Glutamatergic neuron (in vitro differentiated cells): ENCODE results near the gene CDV3. TPM values are rescaled to one million over a fixed set of nuclear protein-coding genes. Genes with fewer than 3 reads are reported as not detected.

Experiments used
- DNase-seq: peaks from one replicate; pipeline ENCODE4 v3.0.0; 2022
- H3K27ac Mint-ChIP-seq: one replicate; pipeline ENCODE4 v1.8.0; 2020; ENCODE audit warnings: mild to moderate bottlenecking, mixed read lengths, inconsistent platforms; ENCODE audit not compliant: unreplicated experiment
- H3K27me3 Mint-ChIP-seq: one replicate; pipeline ENCODE4 v1.8.0; 2020; ENCODE audit warnings: mild to moderate bottlenecking, moderate library complexity, mixed read lengths, inconsistent platforms; ENCODE audit not compliant: unreplicated experiment
- H3K36me3 Mint-ChIP-seq: one replicate; pipeline ENCODE4 v1.8.0; 2020; ENCODE audit warnings: mild to moderate bottlenecking, mixed read lengths, inconsistent platforms; ENCODE audit not compliant: unreplicated experiment
- H3K4me1 Mint-ChIP-seq: one replicate; pipeline ENCODE4 v1.8.0; 2020; ENCODE audit warnings: mild to moderate bottlenecking, low read depth, mixed read lengths, inconsistent platforms; ENCODE audit not compliant: unreplicated experiment
- H3K4me3 Mint-ChIP-seq: one replicate; pipeline ENCODE4 v1.8.0; 2020; ENCODE audit warnings: mild to moderate bottlenecking, mixed read lengths, inconsistent platforms; ENCODE audit not compliant: unreplicated experiment
- H3K9me3 Mint-ChIP-seq: one replicate; pipeline ENCODE4 v1.8.0; 2020; ENCODE audit warnings: mild to moderate bottlenecking, moderate library complexity, mixed read lengths, inconsistent platforms; ENCODE audit not compliant: unreplicated experiment
- total RNA-seq: library from RNA; stranded (reverse); fragmentation: NEBNext Ultra II Directional; extraction: Animal tissue kit (Norgen Biotek cat#: 25700); gene quantifications from one replicate; pipeline ENCODE4 v1.2.1, GENCODE V29; 2021; ENCODE audit not compliant: unreplicated experiment
- TF ChIP-seq, protein P1 (sequence below): fragments of 200-600 bp; sonication (generic); IDR thresholded peaks from one replicate; pipeline ENCODE4 v1.5.0; 2021; ENCODE audit not compliant: partially characterized antibody, unreplicated experiment

Gene CDV3
- total RNA-seq, 1 donor from 2014 or later, result 91.2 TPM

DNA sequence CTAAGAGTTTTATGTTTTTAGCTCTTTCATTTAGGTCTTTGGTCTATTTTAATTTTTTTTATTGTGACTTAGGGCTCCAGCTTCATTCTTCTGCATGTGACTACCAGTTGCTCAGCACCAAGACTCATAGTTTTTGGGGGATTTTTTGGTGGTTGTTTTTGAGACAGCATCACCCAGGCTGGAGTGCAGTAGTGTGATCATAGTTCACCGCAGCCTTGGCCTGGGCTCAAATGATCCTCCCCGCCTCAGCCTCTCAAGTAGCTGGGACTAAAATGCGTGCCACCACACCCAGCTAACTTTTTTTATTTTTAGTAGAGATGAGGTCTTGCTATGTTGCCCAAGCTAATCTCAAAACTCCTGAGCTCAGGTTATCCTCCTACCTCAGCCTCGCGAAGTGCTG, 19.4 kb downstream of the CDV3 start:
- TF ChIP-seq, protein P1, sequence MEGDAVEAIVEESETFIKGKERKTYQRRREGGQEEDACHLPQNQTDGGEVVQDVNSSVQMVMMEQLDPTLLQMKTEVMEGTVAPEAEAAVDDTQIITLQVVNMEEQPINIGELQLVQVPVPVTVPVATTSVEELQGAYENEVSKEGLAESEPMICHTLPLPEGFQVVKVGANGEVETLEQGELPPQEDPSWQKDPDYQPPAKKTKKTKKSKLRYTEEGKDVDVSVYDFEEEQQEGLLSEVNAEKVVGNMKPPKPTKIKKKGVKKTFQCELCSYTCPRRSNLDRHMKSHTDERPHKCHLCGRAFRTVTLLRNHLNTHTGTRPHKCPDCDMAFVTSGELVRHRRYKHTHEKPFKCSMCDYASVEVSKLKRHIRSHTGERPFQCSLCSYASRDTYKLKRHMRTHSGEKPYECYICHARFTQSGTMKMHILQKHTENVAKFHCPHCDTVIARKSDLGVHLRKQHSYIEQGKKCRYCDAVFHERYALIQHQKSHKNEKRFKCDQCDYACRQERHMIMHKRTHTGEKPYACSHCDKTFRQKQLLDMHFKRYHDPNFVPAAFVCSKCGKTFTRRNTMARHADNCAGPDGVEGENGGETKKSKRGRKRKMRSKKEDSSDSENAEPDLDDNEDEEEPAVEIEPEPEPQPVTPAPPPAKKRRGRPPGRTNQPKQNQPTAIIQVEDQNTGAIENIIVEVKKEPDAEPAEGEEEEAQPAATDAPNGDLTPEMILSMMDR, result no peak
- no peaks in the 10 kb centered on the region for H3K9me3 Mint-ChIP-seq
- no peak overlapping the region for H3K4me3 Mint-ChIP-seq
- no peak overlapping the region for H3K27ac Mint-ChIP-seq
- no peaks in the 10 kb centered on the region for H3K4me1 Mint-ChIP-seq
- H3K27me3 Mint-ChIP-seq, result no peaks in the 10 kb centered on the region
- H3K36me3 Mint-ChIP-seq, result no peaks in the 10 kb centered on the region
- no peak for DNase-seq

DNA sequence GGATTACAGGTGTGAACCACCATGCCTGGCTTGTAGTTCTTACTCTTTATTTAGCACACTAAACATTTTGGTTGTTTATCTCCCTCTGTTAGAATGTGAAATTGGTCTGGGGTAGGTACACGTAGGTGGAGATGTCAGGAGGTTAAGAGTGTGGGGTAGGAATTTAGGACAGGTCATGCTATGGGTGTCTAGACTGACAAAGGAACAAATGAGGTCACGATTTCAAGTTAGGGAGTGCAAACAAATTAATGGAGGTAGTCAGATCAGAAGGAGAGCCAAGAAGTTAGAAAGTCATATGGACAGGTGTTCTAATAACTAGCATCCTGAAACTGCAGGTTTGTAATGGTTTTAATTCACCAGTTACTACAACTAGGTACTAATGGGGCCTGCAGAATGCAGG, 19.8 kb downstream of the CDV3 start:
- DNase-seq, result no peak
- TF ChIP-seq, protein P1, result no peak
- no peak overlapping the region for H3K4me3 Mint-ChIP-seq
- no peaks in the 10 kb centered on the region for H3K4me1 Mint-ChIP-seq
- H3K9me3 Mint-ChIP-seq, result no peaks in the 10 kb centered on the region
- H3K36me3 Mint-ChIP-seq, result no peaks in the 10 kb centered on the region
- H3K27me3 Mint-ChIP-seq, result no peaks in the 10 kb centered on the region
- no peak overlapping the region for H3K27ac Mint-ChIP-seq

DNA sequence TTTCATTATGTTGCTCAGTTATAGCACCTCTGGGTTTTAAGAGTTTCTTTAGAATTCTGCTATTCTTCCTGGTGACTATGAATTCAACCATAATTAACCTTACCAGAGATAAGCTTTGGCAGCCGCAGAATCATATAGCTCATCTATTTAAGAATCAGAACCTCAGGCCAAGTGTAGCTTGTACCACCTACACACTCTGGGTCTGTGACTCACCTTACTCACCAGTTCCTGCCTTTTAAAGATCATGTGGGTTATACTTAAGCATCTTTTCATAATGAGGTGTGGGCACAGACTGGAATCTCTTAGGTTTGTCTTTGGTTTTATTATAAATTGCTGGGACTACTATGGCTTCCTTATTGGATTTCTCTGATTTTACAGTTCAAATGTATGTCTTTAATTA, 21.9 kb downstream of the CDV3 start:
- no peaks in the 10 kb centered on the region for H3K9me3 Mint-ChIP-seq
- H3K36me3 Mint-ChIP-seq, result no peaks in the 10 kb centered on the region
- no peak overlapping the region for H3K27ac Mint-ChIP-seq
- DNase-seq, result no peak
- TF ChIP-seq, protein P1, result no peak
- no peak overlapping the region for H3K4me3 Mint-ChIP-seq
- no peaks in the 10 kb centered on the region for H3K4me1 Mint-ChIP-seq
- H3K27me3 Mint-ChIP-seq, result no peaks in the 10 kb centered on the region

DNA sequence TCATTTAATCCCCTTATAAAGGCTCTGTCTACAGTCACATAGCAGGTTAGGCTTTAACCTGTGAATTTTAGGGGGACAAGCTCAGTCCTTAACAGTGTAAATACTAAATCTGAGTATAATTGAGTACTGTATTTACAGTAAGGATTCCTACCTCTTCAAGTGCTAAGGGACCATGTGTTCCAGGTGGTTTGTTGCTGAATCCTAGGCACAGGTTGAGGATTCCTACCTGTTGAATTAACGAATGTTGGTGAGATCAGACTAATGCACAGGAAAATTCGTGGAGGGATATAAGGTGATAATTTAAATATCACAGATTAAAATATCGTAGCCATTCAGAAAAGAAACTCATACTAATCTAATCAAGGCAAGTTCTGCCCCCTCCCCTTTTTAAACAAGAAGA, 24.9 kb downstream of the CDV3 start:
- TF ChIP-seq, protein P1, result no peak
- DNase-seq, result no peak
- H3K4me1 Mint-ChIP-seq, result no peaks in the 10 kb centered on the region
- H3K27me3 Mint-ChIP-seq, result no peaks in the 10 kb centered on the region
- no peaks in the 10 kb centered on the region for H3K9me3 Mint-ChIP-seq
- no peaks in the 10 kb centered on the region for H3K36me3 Mint-ChIP-seq
- no peak overlapping the region for H3K4me3 Mint-ChIP-seq
- no peak overlapping the region for H3K27ac Mint-ChIP-seq

DNA sequence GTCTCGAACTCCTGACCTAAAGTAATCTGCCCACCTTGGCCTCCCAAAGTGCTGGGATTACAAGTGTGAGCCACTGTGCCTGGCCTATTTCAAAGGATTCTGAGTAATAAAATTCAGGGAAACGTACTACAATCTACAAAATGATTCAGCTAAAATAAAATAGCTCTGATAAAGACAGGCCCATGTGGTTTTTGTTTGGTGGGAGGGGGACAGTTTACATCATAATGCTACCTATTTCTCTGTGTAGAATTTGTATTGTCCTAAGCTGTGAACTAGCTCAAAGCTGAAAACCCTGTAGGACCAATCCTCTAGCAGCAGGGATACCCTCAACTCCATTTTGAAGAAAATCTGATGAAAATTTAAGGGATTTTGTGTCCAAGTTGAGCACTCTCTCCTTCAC, 25.8 kb downstream of the CDV3 start:
- TF ChIP-seq, protein P1, result no peak
- H3K27ac Mint-ChIP-seq, result no peak overlapping the region
- no peaks in the 10 kb centered on the region for H3K36me3 Mint-ChIP-seq
- H3K4me1 Mint-ChIP-seq, result no peaks in the 10 kb centered on the region
- no peak for DNase-seq
- no peaks in the 10 kb centered on the region for H3K27me3 Mint-ChIP-seq
- no peaks in the 10 kb centered on the region for H3K9me3 Mint-ChIP-seq
- H3K4me3 Mint-ChIP-seq, result no peak overlapping the region
